ENCODE measurements around the gene ADRA2B. TPM values are rescaled to one million over a fixed set of nuclear protein-coding genes. Genes with fewer than 3 reads are reported as not detected.

ADRA2B gene
- polyA plus RNA-seq, 2 of the 4 experiments (the other 2 are of a cell fraction) = 0.03 to 0.05 TPM

GRCh38 chr2:96138179-96139145, 22.1 kb upstream of the ADRA2B start, which contains the start of gene ASTL:
Gene ASTL (minus strand): TSS chr2:96138502. CDS start chr2:96138436, 66 bp downstream.
- no peak for FAIRE-seq

More at GRCh38 chr2:96138179-96139145, 22.1 kb upstream of the ADRA2B start, which contains the start of gene ASTL:
- ATAC-seq (peak; percentile 64 to 86; a peak in 4 of 6 replicates), DNase-seq (ENCODE audit: low read depth in 1 of 2, low spot score in 1 of 2) (peak; percentile 31 to 39)
- 18% methylated on average over 9 of the region's 17 CpGs for WGBS (ENCODE audit: missing lambda C conversion rate)
- TF ChIP-seq HEYL (CRISPR knock-in tag; IDR thresholded peaks at IDR 0.05) = no peak
- TF ChIP-seq CBX2 (IDR thresholded peaks at IDR 0.05; ENCODE audit: borderline replicate concordance, low read depth) = no peak
- TF ChIP-seq, protein P1, sequence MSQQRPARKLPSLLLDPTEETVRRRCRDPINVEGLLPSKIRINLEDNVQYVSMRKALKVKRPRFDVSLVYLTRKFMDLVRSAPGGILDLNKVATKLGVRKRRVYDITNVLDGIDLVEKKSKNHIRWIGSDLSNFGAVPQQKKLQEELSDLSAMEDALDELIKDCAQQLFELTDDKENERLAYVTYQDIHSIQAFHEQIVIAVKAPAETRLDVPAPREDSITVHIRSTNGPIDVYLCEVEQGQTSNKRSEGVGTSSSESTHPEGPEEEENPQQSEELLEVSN (IDR thresholded peaks at IDR 0.05; ENCODE audit: borderline replicate concordance, low read depth) = no peak
- TF ChIP-seq, protein P2, sequence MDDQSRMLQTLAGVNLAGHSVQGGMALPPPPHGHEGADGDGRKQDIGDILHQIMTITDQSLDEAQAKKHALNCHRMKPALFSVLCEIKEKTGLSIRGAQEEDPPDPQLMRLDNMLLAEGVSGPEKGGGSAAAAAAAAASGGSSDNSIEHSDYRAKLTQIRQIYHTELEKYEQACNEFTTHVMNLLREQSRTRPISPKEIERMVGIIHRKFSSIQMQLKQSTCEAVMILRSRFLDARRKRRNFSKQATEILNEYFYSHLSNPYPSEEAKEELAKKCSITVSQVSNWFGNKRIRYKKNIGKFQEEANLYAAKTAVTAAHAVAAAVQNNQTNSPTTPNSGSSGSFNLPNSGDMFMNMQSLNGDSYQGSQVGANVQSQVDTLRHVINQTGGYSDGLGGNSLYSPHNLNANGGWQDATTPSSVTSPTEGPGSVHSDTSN (IDR thresholded peaks at IDR 0.05) = no peak
- TF ChIP-seq, protein P3, sequence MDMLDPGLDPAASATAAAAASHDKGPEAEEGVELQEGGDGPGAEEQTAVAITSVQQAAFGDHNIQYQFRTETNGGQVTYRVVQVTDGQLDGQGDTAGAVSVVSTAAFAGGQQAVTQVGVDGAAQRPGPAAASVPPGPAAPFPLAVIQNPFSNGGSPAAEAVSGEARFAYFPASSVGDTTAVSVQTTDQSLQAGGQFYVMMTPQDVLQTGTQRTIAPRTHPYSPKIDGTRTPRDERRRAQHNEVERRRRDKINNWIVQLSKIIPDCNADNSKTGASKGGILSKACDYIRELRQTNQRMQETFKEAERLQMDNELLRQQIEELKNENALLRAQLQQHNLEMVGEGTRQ (IDR thresholded peaks at IDR 0.05) = no peak
- TF ChIP-seq EP300 (IDR thresholded peaks at IDR 0.05) = no peak
- TF ChIP-seq JUNB (IDR thresholded peaks at IDR 0.05) = no peak
- no peak for TF ChIP-seq EHF (CRISPR knock-in tag; IDR thresholded peaks at IDR 0.05)
- no peak for TF ChIP-seq KDM1A (IDR thresholded peaks at IDR 0.05; ENCODE audit: low read depth)
- TF ChIP-seq, protein P4, sequence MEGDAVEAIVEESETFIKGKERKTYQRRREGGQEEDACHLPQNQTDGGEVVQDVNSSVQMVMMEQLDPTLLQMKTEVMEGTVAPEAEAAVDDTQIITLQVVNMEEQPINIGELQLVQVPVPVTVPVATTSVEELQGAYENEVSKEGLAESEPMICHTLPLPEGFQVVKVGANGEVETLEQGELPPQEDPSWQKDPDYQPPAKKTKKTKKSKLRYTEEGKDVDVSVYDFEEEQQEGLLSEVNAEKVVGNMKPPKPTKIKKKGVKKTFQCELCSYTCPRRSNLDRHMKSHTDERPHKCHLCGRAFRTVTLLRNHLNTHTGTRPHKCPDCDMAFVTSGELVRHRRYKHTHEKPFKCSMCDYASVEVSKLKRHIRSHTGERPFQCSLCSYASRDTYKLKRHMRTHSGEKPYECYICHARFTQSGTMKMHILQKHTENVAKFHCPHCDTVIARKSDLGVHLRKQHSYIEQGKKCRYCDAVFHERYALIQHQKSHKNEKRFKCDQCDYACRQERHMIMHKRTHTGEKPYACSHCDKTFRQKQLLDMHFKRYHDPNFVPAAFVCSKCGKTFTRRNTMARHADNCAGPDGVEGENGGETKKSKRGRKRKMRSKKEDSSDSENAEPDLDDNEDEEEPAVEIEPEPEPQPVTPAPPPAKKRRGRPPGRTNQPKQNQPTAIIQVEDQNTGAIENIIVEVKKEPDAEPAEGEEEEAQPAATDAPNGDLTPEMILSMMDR (IDR thresholded peaks at IDR 0.05) = peak; percentile 48; the same call in 2 of the 3 replicates
- TF ChIP-seq, protein P5, sequence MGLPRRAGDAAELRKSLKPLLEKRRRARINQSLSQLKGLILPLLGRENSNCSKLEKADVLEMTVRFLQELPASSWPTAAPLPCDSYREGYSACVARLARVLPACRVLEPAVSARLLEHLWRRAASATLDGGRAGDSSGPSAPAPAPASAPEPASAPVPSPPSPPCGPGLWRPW (IDR thresholded peaks at IDR 0.05) = no peak
- TF ChIP-seq RFX5 (IDR thresholded peaks at IDR 0.05) = no peak
- no peak for TF ChIP-seq ZC3H11A (IDR thresholded peaks at IDR 0.05)
- no peak for TF ChIP-seq CHD2 (IDR thresholded peaks at IDR 0.05; ENCODE audit: low read length, partially characterized antibody)
- TF ChIP-seq HOXB13 (CRISPR knock-in tag; IDR thresholded peaks at IDR 0.05; ENCODE audit: low read depth) = no peak
- TF ChIP-seq ELK1 (IDR thresholded peaks at IDR 0.05; ENCODE audit: low read depth, low read length) = no peak
- TF ChIP-seq RARB (CRISPR knock-in tag; IDR thresholded peaks at IDR 0.05) = no peak
- TF ChIP-seq NPAS2 (CRISPR knock-in tag; IDR thresholded peaks at IDR 0.05; ENCODE audit: borderline replicate concordance) = no peak
- TF ChIP-seq SMC3 (IDR thresholded peaks at IDR 0.05) = peak; percentile 53; the same call in 2 of the 3 replicates
- TF ChIP-seq ZNF302 (CRISPR knock-in tag; IDR thresholded peaks at IDR 0.05) = no peak
- peak; percentile 65 to 76 for TF ChIP-seq RAD21 (conservative IDR thresholded peaks at IDR 0.05 in 1 of 2, IDR thresholded peaks at IDR 0.05 in 1 of 2)
- TF ChIP-seq TFCP2L1 (CRISPR knock-in tag; IDR thresholded peaks at IDR 0.05) = no peak
- no peak for TF ChIP-seq HDAC2 (IDR thresholded peaks at IDR 0.05)
- no peak for TF ChIP-seq BCL3 (IDR thresholded peaks at IDR 0.05)
- no peak for TF ChIP-seq ESRRA (IDR thresholded peaks at IDR 0.05; ENCODE audit: borderline replicate concordance, low read length)
- TF ChIP-seq ATOH8 (CRISPR knock-in tag; IDR thresholded peaks at IDR 0.05; ENCODE audit: low read depth) = no peak
- Histone ChIP-seq H3K27ac (no peak within 1 kb of the TSS), H3K9me3 (no peaks in the 10 kb centered on the region), H3K4me2 (no peak within 1 kb of the TSS), H3K4me3 (no peak within 1 kb of the TSS), H3K4me1 (no peaks in the 10 kb centered on the region)
- ChIA-PET CTCF (interaction anchor here (0.6 to 5.1 kb wide), 31 partner anchors 8 to 412 kb away, joined by 3 to 57 read pairs (median 4); partner anchors contain the start of genes ADRA2B and NEURL3), POLR2A (no interaction called here)
